Peyer's patch (tissue), 4 donors: Measurements from ENCODE around the gene OR7D2.

Source experiments
- CTCF ChIP-seq, 6 experiments: fragments of 450-650 bp in 4 of 6; fragments of 200-600 bp in 2 of 6; sonication (generic) in 1 of 6; IDR thresholded peaks; one replicate each; pipeline ENCODE4 v1.5.1; 2017 to 2019; ENCODE audit warnings: antibody characterized with exemption in 6 of 6, mild to moderate bottlenecking in 3 of 6, moderate library complexity in 1 of 6
- POLR2A ChIP-seq, 2 donors: fragments of 450-650 bp; IDR thresholded peaks; one replicate each; pipeline ENCODE4 v1.5.1; 2017; ENCODE audit warnings: antibody characterized with exemption in 2 of 2, mild to moderate bottlenecking in 2 of 2, moderate library complexity in 2 of 2

DNA sequence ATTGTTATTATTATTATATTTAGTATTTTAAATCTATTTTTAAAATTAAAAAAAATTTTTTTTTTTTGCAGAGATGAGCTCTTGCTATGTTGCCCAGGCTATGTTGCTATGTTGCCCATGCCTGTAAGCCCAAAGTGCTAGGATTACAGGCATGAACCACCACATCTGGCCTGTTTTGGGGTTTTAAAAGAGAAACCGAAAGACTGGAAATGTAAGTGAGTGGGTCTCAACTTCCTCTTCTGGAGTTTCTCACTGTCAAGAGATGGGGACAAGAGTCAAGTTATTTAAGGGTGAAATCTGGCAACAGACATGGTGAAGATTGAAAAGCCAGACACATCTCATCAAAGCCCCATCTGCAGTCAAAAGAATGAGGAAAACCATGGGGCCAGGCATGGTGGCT is 47.8 kb upstream of the OR7D2 start:
- no peak for TF ChIP-seq CTCF (IDR thresholded peaks at IDR 0.05)
- no peak for TF ChIP-seq POLR2A (IDR thresholded peaks at IDR 0.05)
